IMR-90 (cell line): ENCODE measurements around the gene DENND2D. TPM values are rescaled to one million over a fixed set of nuclear protein-coding genes. Genes with fewer than 3 reads are reported as not detected.

Experiments
- ATAC-seq: fragments of 200-7000 bp; cut with Tn5 transposase; 2 replicates; pipeline ENCODE4 v1.9.1; 2020; ENCODE audit warnings: low read depth, mild to moderate bottlenecking, moderate library complexity
- BruUV-seq: library from RNA; stranded (reverse); fragments of 400-500 nt; replicated peaks from 2 replicates; lab custom pipeline; 2021; lab: Mats Ljungman, UMichigan
- CTCF ChIA-PET: fragments of 300-600 bp; formaldehyde crosslinking; extraction: SDS; loops from one replicate; lab custom pipeline; 2021; ENCODE audit warnings: antibody characterized with exemption; lab: Yijun Ruan, JAX
- POLR2A ChIA-PET: fragments of 300-600 bp; sonication (Branson Sonifier 250); formaldehyde crosslinking; loops from one replicate; lab custom pipeline; 2022; ENCODE audit warnings: antibody characterized with exemption; ENCODE audit not compliant: unreplicated experiment; lab: Charles Lee
- DNase-seq: peaks from one replicate; pipeline ENCODE4 v3.0.0; 2013
- H2AFZ ChIP-seq: replicated peaks from 2 replicates; pipeline ENCODE3; 2013; ENCODE audit warnings: low read length, mild to moderate bottlenecking; ENCODE audit not compliant: poor library complexity
- H2AK5ac ChIP-seq: 2 replicates; pipeline ENCODE4 v1.6.1; 2013; ENCODE audit warnings: low read depth, low read length, inconsistent platforms
- H2AK9ac ChIP-seq: replicated peaks from 2 replicates; pipeline ENCODE3; 2013; ENCODE audit warnings: mild to moderate bottlenecking, low read depth, low read length, moderate library complexity; ENCODE audit not compliant: poor library complexity
- H2BK120ac ChIP-seq: 2 replicates; pipeline ENCODE4 v1.6.1; 2013; ENCODE audit warnings: low read depth, low read length, inconsistent platforms
- H2BK15ac ChIP-seq: 3 replicates; pipeline ENCODE4 v1.6.1; 2013; ENCODE audit warnings: low read depth, low read length, inconsistent platforms
- H2BK20ac ChIP-seq: 2 replicates; pipeline ENCODE4 v1.6.1; 2013; ENCODE audit warnings: low read depth, mild to moderate bottlenecking, inconsistent platforms, low read length, moderate library complexity
- H2BK5ac ChIP-seq: 2 replicates; pipeline ENCODE4 v1.6.1; 2013; ENCODE audit warnings: mild to moderate bottlenecking, low read depth, low read length, inconsistent platforms; ENCODE audit not compliant: poor library complexity, severe bottlenecking
- H3K14ac ChIP-seq: replicated peaks from 2 replicates; pipeline ENCODE4 v1.6.1; 2013; ENCODE audit warnings: low read depth, low read length, inconsistent platforms
- H3K18ac ChIP-seq: 2 replicates; pipeline ENCODE4 v1.6.1; 2013; ENCODE audit warnings: low read depth, low read length, control low read depth
- H3K23ac ChIP-seq: 2 replicates; pipeline ENCODE4 v1.6.1; 2013; ENCODE audit warnings: low read depth, low read length, inconsistent platforms
- H3K27ac ChIP-seq: 2 replicates; pipeline ENCODE4 v1.5.1; 2013; ENCODE audit warnings: mild to moderate bottlenecking, control low read depth, low read length; ENCODE audit not compliant: insufficient read depth
- H3K27me3 ChIP-seq: 2 replicates; pipeline ENCODE4 v1.6.1; 2013; ENCODE audit warnings: low read length; ENCODE audit not compliant: control insufficient read depth, insufficient read depth
- H3K36me3 ChIP-seq: 2 replicates; pipeline ENCODE4 v1.6.1; 2013; ENCODE audit warnings: low read length, mixed read lengths; ENCODE audit not compliant: control insufficient read depth, insufficient read depth
- H3K4ac ChIP-seq: 2 replicates; pipeline ENCODE4 v1.6.1; 2013; ENCODE audit warnings: low read depth, low read length, inconsistent platforms
- H3K4me1 ChIP-seq: 2 replicates; pipeline ENCODE4 v1.6.1; 2013; ENCODE audit warnings: low read length, mixed read lengths; ENCODE audit not compliant: control insufficient read depth, insufficient read depth
- H3K4me2 ChIP-seq: 2 replicates; pipeline ENCODE4 v1.6.1; 2013; ENCODE audit warnings: low read depth, mild to moderate bottlenecking, control low read depth, low read length, moderate library complexity
- H3K4me3 ChIP-seq: 2 replicates; pipeline ENCODE4 v1.5.1; 2013; ENCODE audit warnings: low read depth, mild to moderate bottlenecking, control low read depth, low read length, moderate library complexity; ENCODE audit not compliant: insufficient read depth
- H3K56ac ChIP-seq: 2 replicates; pipeline ENCODE4 v1.6.1; 2013; ENCODE audit warnings: low read length, inconsistent platforms; ENCODE audit not compliant: insufficient read depth; ENCODE audit errors: extremely low read depth
- H3K79me1 ChIP-seq, 2 experiments: 2 replicates each; pipeline ENCODE4 v1.6.1; 2013; ENCODE audit warnings: low read length in 2 of 2, inconsistent platforms in 1 of 2, low read depth in 1 of 2
- H3K9ac ChIP-seq: 2 replicates; pipeline ENCODE4 v1.6.1; 2013; ENCODE audit warnings: low read depth, low read length, control low read depth
- H3K9me1 ChIP-seq: 2 replicates; pipeline ENCODE4 v1.6.1; 2013; ENCODE audit warnings: low read length, inconsistent platforms; ENCODE audit not compliant: insufficient read depth
- H3K9me3 ChIP-seq: 2 replicates; pipeline ENCODE4 v1.6.1; 2013; ENCODE audit warnings: low read length; ENCODE audit not compliant: control insufficient read depth, insufficient read depth
- H4K20me1 ChIP-seq: 2 replicates; pipeline ENCODE4 v1.6.1; 2013; ENCODE audit warnings: low read length, inconsistent platforms; ENCODE audit not compliant: insufficient read depth
- H4K5ac ChIP-seq: 2 replicates; pipeline ENCODE4 v1.6.1; 2013; ENCODE audit warnings: mild to moderate bottlenecking, low read depth, low read length, control low read depth
- H4K8ac ChIP-seq, 2 experiments: 2 replicates each; pipeline ENCODE4 v1.6.1; 2013; ENCODE audit warnings: low read depth in 2 of 2, low read length in 2 of 2, control low read depth in 1 of 2, inconsistent platforms in 1 of 2
- H4K91ac ChIP-seq: 2 replicates; pipeline ENCODE4 v1.6.1; 2013; ENCODE audit warnings: low read depth, low read length, inconsistent platforms; ENCODE audit not compliant: insufficient read depth
- CHD1 ChIP-seq: IDR thresholded peaks from 2 replicates; pipeline ENCODE4 v1.6.1; 2012; ENCODE audit warnings: low read depth, low read length, improper control_type of control experiment
- CTCF ChIP-seq: conservative IDR thresholded peaks from 2 replicates; pipeline ENCODE4 v1.5.1; 2012; ENCODE audit warnings: mild to moderate bottlenecking, low read depth, low read length, improper control_type of control experiment
- MAFK ChIP-seq: IDR thresholded peaks from 2 replicates; pipeline ENCODE4 v1.6.1; 2012; ENCODE audit warnings: low read depth, low read length, improper control_type of control experiment
- RAD21 ChIP-seq: IDR thresholded peaks from 2 replicates; pipeline ENCODE4 v1.6.1; 2012; ENCODE audit warnings: low read length, improper control_type of control experiment
- WGBS, 2 experiments: methylation state at CpG; one replicate each; pipeline versions ENCODE4 v1.1.5 to v1.1.7; 2013; ENCODE audit warnings: missing lambda C conversion rate in 2 of 2; ENCODE audit not compliant: insufficient read length in 1 of 2; ENCODE audit errors: extremely low coverage in 2 of 2; 5-methylcytosine and 5-hydroxymethylcytosine counted together
- dilution Hi-C: fragments of 300-500 bp; cut with HindIII; formaldehyde crosslinking; loops from one replicate; pipeline ENCODE4 v1.14.3; 2018; ENCODE audit warnings: low sequenced_read_pairs; ENCODE audit not compliant: unreplicated experiment
- in situ Hi-C: fragments of 300-500 bp; cut with MboI; formaldehyde crosslinking; loops from 3 replicates; pipeline ENCODE4 v1.14.3; 2019; ENCODE audit warnings: low sequenced_read_pairs, inconsistent platforms, mixed read lengths
- intact Hi-C: fragments of 100-400 bp; cut with micrococcal nuclease; formaldehyde crosslinking; loops from 2 replicates; pipeline ENCODE4 v1.10.0; 2022
- polyA plus RNA-seq, 3 experiments: library from polyadenylated mRNA; depleted of rRNA; stranded (reverse); fragments of >200 nt; gene quantifications; 2 replicates each; pipeline ENCODE4 v1.2.3, GENCODE V29; 2012; ENCODE audit warnings: low replicate concordance in 1 of 3
- total RNA-seq: library from RNA; depleted of rRNA; stranded (reverse); fragments of >200 nt; gene quantifications from 2 replicates; pipeline ENCODE4 v1.2.3, GENCODE V29; 2012

Gene DENND2D
- total and polyA plus RNA-seq, 2 of the 4 experiments (the other 2 are of a cell fraction) = 0.86 to 0.90 TPM

GRCh38 chr1:111197598-111198284 is 2.7 kb downstream of the DENND2D start:
- H2BK15ac ChIP-seq = no peak overlapping the region
- in situ Hi-C loops (no loop called here), dilution Hi-C loops (no loop called here), intact Hi-C loops (no loop called here)
- H3K4me3 ChIP-seq = no peak overlapping the region
- WGBS, 2 experiments = no CpG with 5 or more reads among the region's 6 CpGs
- H2AK5ac ChIP-seq = no peak overlapping the region
- H3K23ac ChIP-seq = no peak overlapping the region
- H2BK5ac ChIP-seq = no peak overlapping the region
- peak; percentile 4; the same call in 1 of the 2 replicates for ATAC-seq
- no peak overlapping the region for H3K56ac ChIP-seq
- no peak overlapping the region for H3K18ac ChIP-seq
- H3K9me3 ChIP-seq = no peaks in the 10 kb centered on the region
- no peak overlapping the region for H4K91ac ChIP-seq
- no peak overlapping the region for H3K27ac ChIP-seq
- no peaks in the 10 kb centered on the region for H4K20me1 ChIP-seq
- CTCF ChIA-PET = no interaction called here
- no peaks in the 10 kb centered on the region for H3K36me3 ChIP-seq
- no peak overlapping the region for H3K14ac ChIP-seq
- peaks cover 9% of the 10 kb centered on the region for H3K9me1 ChIP-seq
- H2BK20ac ChIP-seq = no peak overlapping the region
- H3K27me3 ChIP-seq = peaks cover 7% of the 10 kb centered on the region
- no peak overlapping the region for H2AFZ ChIP-seq
- POLR2A ChIA-PET = no interaction called here
- H3K4me1 ChIP-seq = peaks cover 22% of the 10 kb centered on the region
- H2BK120ac ChIP-seq = no peak overlapping the region
- no peak overlapping the region for H4K8ac ChIP-seq
- no peak for TF ChIP-seq MAFK
- TF ChIP-seq RAD21 = no peak
- TF ChIP-seq CTCF = peak; percentile 30
- TF ChIP-seq CHD1 = no peak
- no peak overlapping the region for H3K9ac ChIP-seq
- H4K5ac ChIP-seq = no peak overlapping the region
- no TSS peak for BruUV-seq
- peak; percentile 4 for DNase-seq
- no peak overlapping the region for H2AK9ac ChIP-seq
- no peak overlapping the region for H3K4ac ChIP-seq
- no peaks in the 10 kb centered on the region for H3K79me1 ChIP-seq
- no peak overlapping the region for H3K4me2 ChIP-seq
